GOT3 (cell line): Measurements from ENCODE around the gene INHBA.

Experiments used
- DNase-seq: peaks from one replicate; lab custom pipeline; 2025; ENCODE audit warnings: mixed read lengths; lab: John Stamatoyannopoulos, UW

INHBA gene

DNA sequence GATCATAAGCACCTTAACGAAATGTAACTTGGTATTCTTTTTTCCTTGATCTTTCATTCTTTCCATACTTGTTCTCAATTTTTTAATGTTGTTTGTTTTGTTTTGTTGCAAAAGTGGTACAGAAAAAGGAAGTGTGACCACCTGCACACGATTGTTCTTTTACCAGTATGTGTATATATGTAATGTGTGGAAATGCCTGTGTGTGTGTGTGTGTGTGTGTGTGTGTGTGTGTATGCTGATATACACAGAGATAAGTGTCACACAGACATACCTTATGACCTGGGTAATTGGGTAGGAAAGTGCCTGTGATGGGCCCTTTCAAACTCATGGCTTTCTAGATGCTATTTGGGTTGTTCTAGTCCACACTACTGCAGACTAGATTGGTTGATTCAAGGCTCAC, 14.0 kb downstream of the INHBA start:
- no peak for DNase-seq

DNA sequence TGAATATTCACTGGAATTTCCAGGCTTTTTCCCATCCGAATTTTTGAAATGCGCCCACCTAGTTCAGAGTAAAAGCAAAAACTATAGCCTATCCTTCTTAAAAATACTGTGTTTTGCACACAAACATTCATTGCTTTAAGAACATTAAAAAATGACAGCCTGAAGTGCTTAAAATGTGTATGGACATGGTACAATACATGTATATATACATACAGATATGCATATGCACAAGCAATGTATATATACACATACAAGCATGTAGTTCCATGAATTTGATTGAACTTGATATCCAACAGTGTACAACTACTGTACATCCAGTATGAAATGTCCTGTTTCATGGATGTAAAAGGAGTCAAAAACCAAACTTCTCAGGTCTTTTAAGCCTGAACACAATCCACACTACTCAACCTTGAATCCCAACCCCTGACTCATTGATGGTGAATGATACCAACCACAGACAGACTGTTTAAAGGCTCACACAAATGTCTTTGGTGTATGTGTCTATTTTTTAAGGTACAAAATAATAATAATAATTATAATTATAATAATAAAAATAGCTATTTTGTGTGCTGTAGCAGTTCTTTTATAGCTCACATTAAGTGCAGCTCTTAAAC, 14.8 kb downstream of the INHBA start:
- no peak for DNase-seq

DNA sequence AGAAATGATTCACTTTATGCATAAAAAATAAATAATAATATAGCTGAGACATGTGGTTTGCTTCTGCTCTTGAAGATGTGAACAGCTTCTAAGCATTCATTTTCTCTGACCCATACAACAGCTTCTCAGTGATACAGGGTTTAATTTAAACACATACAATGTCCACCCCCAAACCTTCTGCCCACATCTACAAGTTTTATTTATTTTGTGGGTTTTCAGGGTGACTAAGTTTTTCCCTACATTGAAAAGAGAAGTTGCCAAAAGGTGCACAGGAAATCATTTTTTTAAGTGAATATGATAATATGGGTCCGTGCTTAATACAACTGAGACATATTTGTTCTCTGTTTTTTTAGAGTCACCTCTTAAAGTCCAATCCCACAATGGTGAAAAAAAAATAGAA, 17.2 kb downstream of the INHBA start:
- DNase-seq = no peak

DNA sequence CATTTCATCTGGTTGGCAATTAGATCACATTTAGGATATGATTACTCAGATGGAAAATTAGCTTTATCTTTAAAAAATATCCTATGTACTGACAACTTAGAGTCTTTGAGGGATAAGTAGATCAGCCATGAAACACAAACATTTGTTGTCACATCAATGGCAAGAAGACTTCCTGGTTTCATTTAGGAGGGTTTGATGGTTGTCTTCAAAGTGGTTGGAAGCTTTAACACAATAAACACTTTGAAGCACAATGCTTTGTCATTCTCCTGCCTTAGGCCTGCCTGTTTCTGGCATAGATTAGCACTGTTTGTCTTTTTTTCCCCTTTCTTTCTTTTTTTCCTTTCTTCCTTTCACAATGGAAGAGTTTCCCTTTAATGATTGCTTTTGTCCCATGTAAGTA, 20.5 kb downstream of the INHBA start:
- no peak for DNase-seq

DNA sequence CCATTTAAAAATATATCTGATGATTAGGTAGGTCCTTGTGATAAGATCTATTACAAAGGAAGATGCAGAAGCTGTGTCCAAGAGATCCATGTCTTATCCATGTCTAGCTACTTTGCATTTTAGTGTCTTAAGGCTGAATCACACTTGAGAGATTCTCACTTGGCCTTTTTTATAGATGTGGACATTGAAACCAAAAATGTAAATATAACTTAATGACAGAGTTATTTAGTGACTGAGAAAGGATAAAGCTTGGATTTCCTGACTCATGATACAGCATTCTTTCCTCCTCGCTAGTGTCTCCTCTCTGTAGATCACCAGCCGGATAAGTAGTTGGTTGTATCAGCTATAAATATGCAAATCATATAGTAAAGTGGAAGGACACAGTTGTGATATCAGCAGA, 23.3 kb downstream of the INHBA start:
- no peak for DNase-seq

DNA sequence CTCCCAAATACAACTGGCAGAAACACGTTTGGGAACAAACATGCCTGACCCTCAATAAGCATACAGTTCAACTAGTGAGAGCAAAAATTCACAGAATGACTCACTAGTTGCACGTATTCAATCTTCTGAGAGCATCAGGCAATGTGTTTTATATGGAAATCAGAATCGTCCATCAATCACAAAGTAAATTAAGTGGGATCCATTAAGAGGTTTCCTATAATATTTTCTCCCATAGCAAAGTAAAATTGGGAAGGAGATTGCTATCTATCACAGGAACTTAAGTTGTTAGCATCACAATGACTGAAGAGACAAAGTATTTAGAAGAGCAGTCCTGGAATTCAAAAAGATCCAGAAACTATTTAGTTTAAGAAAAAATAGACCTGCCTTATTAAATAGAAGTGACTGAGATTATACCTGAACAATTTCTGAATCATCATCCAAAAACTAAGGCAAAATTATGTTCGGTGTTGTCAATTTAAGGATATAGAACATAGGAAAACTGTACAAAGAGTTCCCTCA, 28.3 kb downstream of the INHBA start:
- no peak for DNase-seq

DNA sequence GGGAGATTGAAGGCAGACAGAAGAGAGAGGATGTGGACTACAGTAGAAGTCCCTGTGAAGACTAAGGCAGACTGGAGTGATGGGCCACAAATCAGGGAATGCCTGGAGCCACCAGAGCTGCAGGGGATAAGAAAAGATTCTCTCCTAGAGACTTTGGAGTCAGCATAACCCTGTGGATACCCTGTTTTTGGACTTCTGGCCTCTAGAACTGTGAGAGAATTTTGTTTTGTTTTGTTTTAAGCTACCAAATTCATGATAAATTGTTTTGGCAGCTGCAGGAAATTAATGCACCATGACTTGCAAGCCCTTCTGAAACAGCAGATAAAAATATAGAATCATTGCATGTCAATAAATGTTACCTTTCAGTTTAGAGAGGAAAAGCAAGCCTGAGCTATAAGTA, 41.3 kb downstream of the INHBA start:
- no peak for DNase-seq

DNA sequence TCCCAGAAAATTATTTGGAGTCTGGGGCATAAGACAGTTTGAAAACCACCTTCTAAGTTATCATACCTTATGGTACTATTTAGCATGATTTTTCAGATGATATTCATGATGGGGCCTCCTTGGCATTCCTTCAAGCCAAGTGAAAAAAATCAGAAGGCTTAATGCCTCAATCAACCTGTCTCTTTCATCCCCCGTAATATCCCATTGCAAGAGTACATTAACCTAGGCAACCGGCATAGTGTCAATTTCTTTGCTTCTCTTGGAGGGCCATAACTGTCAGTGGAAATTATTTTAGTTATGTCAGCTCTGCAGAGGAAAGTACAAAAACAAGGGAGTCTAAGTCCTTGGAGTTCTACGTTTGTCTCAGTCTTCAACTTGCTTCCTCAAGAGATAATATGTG, 43.4 kb downstream of the INHBA start:
- no peak for DNase-seq

DNA sequence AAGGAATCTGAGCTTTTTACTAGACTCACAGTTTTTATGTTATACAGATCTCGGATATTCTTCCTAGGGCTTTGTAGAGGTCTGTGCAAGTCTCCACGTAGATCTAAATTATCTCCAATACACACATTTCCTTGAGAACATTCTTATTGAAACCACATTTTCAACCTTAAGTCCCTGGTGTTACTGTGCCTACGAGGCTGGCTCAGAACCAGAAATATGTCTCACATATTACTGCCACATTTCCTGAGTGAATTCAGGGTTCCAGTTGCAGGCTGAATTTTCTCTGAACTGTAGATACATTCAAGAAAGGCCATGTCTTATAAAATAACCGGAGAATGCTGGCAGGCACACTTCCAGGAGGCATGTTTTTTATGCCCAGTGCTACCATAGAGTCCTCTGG, 46.5 kb downstream of the INHBA start:
- DNase-seq = no peak

DNA sequence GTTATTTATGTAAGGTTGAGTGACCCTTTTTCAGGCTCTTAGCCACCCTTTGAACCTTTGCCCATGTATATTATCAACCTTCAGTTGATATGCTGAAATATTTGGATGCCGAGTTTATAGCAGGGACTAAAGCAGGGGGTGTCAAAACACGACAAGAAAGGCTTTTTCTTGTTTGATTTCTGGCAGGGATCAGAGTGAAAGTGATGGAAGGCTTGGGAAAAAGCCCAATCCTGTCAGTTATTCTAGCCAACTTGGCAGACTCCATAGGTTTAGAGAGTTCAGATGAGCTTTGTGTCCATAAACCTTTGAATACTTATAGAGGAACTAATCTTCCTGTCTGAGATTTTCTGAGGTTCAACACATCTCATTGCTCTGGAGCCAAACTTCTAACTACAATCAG, 47.5 kb downstream of the INHBA start:
- no peak for DNase-seq

DNA sequence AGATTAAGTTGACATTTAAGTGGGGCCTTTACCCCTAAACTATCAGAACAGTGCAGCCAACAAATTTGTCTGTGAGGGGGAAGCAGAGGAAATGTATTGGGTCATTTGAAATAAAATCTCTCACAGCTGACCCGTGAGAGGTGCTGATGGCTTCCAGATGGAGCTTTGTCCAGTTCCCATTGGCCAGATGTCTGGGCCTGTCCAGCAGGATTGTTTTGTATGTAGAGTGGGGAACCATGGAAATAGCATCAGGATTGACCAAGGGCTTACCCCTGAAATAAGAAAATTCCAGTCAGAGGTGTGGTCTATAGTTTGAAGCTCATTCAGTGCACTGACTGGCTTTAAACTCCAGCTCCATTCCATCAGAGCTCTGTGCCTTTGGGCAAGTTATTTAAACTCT, 50.6 kb downstream of the INHBA start:
- DNase-seq = no peak

DNA sequence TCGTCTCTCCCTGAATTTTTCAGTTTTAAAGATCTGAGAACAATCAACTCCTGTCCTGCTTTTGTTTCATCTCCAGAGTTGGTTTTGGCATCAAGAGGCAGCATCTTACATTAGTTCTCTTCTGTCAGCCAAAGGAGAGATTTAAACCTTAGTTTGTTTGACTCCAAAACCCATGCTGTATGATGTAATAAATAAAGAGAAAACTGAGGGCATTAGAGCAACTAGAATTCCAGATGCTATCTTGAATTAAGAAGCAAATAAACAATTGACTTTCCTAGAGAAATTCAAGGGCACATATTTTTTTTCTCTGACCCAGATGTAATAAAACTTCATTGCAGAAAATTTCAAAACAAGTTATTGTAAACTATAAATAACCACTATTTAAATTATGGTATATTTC, 54.4 kb downstream of the INHBA start:
- no peak for DNase-seq

DNA sequence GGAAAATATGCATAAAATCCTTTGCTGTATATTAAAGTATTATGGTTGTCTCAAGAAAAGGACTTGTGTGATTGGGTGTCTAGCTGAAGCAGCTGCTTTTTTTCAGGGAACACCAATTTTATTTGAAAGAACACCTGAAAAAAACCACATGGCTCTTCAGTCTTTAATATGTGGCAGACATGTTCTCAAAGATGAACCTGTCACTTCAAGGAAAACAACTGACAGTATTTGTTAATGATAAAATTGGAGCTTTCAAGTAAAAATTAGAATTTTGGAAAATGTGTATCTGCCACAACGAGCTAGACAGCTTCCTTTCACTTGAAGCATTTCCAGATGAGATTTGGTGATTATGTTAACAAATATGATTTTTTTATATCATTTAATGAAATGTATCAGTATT, 59.3 kb downstream of the INHBA start:
- no peak for DNase-seq

DNA sequence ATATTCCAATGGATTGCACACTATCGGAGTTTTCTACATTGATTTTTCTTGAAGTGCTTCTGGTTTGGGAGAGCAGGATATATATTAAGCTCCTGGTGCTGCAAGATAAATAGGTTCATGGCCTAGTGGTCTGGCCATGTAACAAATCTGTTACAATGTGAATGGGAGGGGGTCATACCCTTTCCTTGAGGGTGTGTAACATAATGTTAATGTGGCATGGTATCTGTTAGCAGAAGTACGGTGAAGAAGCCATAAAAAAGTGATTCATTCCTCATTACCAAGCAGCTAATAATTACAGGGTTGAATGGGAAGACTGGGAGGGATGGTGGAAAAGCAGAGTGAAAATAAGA, 61.2 kb downstream of the INHBA start:
- no peak for DNase-seq

DNA sequence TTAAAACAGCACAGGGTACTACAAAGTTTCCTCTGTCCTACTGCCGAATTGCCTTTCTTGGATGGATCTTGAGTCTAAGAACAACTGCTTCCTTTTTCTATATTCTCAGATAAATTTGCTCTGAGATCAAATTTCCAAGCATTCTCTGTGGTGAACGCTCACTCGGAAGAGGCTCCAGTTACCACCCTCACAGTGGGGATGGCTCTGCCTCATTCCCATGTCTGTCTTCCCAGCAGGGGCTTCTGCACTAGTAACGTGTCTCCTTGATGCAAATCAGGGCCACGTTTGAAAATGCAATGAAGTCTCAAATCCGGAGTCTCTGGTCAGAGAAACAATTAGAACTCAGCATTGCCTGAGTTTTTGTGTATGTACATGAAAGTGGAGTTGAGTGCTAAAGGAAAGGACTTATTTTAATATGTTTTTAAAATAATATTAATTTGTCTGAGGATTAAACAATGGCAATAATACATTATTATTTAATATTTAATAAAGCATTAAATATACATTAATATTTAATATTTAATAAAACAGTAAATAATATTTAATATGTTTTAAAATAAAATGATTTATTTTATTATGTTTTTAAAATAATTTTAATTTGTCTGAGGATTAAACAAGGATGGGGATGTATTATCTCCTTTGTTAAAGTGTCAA, 61.8 kb downstream of the INHBA start:
- DNase-seq = no peak

DNA sequence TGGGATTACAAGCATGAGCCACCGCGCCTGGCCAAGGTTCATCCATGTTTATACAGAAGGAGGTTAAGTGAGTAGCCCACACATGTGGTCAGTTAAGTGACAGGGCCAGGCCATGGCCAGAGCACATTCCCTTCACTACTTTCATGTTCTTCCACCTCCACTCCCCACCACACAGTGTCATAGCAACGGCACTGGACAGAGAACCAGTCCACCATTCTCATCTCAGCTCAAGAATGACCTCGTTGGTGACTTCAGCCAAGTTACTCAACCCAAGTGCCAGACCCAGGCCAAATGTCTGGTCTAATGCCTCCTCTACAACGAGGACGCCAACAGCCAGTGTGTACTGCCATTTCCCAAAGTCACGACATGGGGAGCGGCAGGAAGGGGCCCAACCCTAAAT, 62.4 kb downstream of the INHBA start:
- DNase-seq = no peak

DNA sequence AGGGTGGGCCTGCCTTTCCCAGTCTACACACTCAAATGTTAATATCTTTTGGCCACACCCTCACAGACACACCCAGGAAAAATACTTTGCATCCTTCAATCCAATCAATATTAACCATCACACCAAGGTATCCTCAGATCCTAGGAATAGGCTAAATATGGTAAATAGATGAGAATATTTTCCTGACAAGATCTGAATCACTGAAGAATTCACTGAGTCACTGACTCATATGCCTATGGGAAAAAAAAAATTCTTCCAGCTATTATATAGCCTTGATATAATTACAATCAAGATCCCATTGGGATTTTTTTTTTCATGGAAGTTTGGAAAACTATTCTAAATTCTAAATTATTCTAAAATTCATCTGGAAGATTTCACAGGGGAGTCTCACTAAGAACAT, 65.8 kb downstream of the INHBA start:
- DNase-seq = no peak
